LoVo (cell line): ENCODE measurements around the gene LCP2.
A peak's percentile ranks its signal among the peaks of the same experiment; 100 is the strongest.
"Not testable (repeated sequence)": the region's sequence is repeated elsewhere in the genome, so short reads cannot be mapped to it uniquely, and the experiment has no call there.

Experiments used
- DNase-seq: peaks from one replicate; pipeline ENCODE4 v3.0.0-alpha.2; 2016; ENCODE audit warnings: low spot score

Gene LCP2

GRCh38 chr5:170248172-170248930 is 49.2 kb downstream of the LCP2 start:
- DNase-seq: no peak

GRCh38 chr5:170247363-170247762 is 50.2 kb downstream of the LCP2 start:
- no peak for DNase-seq

DNA sequence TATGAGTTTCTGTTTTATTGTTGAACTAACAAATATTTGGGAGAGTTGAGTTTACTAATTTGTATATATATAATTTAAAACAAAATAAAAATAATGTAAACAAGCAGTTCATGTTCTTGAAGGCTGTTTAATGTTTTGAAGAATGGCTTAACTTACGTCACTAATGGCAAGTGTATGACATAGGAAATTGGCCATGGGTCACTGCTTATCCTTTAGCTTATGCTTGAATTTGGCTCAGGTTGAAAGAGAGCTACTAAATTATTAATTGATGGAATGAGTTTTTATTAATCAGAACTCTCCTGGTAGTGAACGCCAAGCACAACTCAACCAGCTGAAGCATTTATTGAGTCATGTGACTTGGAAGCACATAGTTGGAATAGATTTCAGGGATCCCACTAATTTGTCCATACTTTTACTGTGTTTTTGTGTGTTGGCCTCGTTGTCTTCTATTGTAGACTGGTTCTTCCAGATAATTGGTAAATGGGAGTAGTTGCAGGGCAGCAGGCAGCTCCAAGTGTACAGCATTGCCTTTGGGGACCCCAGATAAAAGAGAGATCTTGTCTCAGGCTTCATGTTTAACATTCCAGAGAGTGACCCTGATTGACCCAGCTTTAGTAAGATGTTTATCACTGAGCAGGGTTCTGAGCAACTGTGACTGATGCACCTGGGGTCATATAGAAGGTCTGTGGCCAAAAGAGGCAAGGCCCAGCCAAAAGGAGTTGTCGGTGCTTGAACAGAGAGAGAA is 51.3 kb downstream of the LCP2 start:
- DNase-seq: no peak

DNA sequence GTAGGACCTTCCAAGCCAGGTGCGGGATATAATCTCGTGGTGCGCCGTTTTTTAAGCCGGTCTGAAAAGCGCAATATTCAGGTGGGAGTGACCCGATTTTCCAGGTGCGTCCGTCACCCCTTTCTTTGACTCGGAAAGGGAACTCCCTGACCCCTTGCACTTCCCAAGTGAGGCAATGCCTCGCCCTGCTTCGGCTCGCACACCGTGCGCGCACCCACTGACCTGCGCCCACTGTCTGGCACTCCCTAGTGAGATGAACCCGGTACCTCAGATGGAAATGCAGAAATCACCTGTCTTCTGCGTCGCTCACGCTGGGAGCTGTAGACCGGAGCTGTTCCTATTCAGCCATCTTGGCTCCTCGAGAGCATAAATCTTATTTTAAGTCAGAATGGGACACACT is 52.1 kb downstream of the LCP2 start:
- not testable (repeated sequence) for DNase-seq

GRCh38 chr5:170238456-170239196 is 59.0 kb downstream of the LCP2 start:
- no peak for DNase-seq

DNA sequence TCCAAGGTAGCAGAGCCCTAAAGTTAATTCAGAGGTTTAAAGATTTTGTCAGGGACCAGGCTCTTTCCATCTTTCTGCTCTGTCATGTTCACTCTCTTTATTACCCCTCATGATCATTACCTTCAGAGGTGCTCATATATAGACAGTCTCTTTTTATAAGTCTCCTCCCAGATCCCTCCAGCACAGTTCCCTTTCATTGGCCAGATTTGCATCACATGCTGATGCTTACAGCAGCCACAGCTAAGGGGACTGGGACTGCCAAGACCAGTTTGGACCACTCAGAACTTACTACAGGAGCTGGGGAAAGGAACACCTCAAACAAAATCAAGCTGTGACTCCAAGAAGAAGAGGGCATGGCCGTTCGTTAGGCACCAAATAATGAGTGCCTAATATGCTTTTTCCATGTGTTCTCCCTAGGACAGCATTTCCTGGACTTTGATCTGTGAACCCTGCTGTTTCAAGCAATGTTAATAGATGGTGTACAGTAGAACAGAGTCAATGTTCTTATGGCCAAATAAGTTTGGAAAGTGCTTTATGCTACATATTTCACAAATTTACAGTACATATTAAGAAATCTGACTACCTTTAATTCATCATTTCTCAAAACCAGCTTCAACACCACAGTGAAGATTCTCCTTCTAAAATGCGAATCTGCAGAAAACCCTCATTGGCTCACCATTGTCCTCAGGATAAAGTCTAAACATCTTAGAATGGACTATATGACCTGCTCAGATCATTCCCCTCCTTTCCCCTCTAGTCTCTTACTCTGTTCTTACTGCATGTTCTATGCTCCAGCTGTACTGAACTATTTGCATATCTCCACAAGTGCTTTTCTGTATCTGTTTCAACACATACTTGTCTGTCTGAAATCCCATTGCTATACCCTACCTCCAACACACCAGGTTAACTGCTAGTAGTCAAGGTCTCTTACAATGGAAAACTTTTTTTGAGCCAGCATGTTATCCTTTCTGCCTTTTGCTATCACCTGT is 61.4 kb downstream of the LCP2 start:
- DNase-seq: no peak

DNA sequence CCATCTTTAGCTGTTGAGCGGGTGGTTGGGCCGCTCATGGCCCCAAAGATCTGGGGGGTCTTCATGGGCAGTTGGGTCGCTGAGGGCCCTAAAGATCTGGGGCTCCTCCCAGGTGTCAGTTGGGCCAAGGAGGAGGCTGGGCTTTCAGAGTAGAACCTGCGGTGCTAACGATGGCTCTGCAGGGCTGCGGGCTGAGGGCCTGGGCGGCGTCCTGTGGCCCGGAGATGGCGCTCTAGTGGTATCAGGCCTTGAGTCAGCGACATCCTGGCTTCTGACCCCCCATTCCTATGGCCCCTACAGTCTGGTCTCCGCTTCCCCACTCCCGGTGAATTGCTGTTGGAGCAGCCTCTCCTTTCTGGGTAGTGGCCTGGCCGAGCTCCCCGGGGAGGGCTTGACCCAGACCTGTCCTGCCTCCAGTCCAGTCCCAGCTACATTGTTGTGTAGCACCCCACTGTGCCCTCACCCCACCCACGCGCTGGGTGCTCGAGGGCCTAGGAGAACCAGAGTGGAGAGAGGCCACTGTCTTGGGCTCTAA is 64.2 kb downstream of the LCP2 start:
- no peak for DNase-seq

GRCh38 chr5:170232786-170233185 is 64.8 kb downstream of the LCP2 start, which contains the start of gene C5orf58:
C5orf58 (plus strand) TSS chr5:170232985; CDS start chr5:170234977, 1,992 bp downstream.
- DNase-seq: no peak

- no peak for DNase-seq
These were observed 68.7 kb downstream of the LCP2 start for GRCh38 chr5:170228762-170229435.

DNA sequence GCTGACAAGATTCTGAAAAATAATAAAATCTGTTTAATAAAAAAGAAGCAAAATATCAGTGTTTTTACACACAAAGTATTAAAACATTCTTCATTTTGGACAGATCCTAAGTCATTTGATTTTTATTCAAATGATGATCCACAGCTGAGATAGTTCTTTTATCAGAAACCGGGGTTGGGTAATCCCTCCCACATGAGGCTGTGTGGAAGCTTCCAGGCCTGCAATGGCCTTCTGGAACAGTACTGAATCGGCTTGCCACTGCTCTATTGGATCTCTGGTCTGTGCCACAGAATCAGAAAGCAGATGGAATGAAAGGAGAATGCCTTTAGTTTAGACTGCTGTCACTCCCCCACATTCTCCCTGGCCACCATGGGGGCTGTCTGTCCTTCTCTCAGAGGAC is 70.9 kb downstream of the LCP2 start:
- no peak for DNase-seq

- no peak for DNase-seq
These were observed 71.4 kb downstream of the LCP2 start for GRCh38 chr5:170226129-170226615.

DNA sequence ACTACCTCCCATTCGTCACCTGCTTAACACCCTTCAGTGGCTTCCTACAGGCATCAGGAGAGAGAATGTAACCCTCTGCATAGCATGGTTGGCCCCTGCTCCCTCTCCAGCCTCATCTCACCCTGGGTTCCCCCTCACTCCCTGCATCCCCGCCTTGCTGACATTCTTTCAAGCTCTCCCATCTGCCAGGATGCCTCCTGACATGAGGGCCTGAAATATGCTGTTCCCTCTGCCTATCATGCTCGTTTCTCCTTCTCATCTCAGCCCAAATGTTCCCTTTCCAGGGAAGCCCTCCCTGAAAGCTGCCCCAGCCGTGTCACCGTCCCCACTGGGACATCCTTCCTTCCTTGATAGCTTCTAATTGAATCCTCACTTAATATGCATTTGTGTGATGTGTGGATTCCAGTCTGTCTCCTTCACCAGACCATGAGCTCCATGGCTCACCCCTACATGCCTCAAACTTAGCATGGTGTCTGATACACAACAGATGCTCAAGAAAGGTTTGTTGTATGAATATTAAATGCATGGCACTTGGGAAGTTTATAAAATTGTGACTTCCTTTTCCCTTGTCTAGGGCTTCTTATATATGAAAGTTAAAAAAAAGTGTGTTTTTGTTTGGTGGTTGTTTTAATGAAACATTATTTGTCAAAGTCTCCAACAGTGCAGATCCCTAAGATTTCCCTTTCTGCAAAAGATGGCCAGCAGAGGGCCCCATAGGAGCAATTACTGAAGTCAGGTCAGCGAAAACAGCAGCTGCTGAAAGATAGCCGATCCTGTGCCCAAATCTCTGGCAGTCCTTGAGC is 72.0 kb downstream of the LCP2 start:
- peak; percentile 41 for DNase-seq

GRCh38 chr5:170223906-170224305 is 73.7 kb downstream of the LCP2 start:
- DNase-seq: no peak

- no peak for DNase-seq
These were observed 74.2 kb downstream of the LCP2 start for GRCh38 chr5:170223360-170223759.

GRCh38 chr5:170221327-170221741 is 76.2 kb downstream of the LCP2 start:
- DNase-seq: no peak

GRCh38 chr5:170220191-170220590 is 77.4 kb downstream of the LCP2 start:
- DNase-seq: no peak

- DNase-seq: peak; percentile 61
These were observed 78.0 kb downstream of the LCP2 start for GRCh38 chr5:170219615-170220014.

DNA sequence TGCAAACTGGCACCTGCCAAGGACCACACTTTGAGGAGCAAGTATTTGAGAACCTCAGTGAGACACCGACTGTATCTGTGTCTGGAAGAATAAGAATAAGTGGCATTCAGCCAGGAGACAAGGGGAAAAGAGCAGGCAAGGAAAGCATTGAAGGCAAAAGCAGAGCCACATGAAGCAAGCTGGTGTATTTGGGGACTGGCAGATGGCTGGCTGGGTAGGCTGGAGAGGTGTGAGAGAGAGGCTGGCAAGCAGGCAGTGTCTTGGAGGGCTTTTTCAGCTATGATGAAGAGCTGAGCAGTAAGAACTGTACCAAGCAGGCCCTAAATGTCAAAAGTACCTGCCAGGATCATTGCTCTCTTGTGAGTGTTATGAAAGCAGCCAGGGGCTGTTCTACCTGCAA is 78.9 kb downstream of the LCP2 start:
- no peak for DNase-seq

- DNase-seq: no peak
These were observed 79.7 kb downstream of the LCP2 start for GRCh38 chr5:170217831-170218230.
